ENCODE results near the gene AGBL5. TPM values are rescaled to one million over a fixed set of nuclear protein-coding genes. Genes with fewer than 3 reads are reported as not detected.
"Not testable (repeated sequence)": the region's sequence is repeated elsewhere in the genome, so short reads cannot be mapped to it uniquely, and the experiment has no call there.

AGBL5 gene
- total RNA-seq, 4 donors from 2014 or later, result 12.1 to 14.4 (median 14.3) TPM

DNA sequence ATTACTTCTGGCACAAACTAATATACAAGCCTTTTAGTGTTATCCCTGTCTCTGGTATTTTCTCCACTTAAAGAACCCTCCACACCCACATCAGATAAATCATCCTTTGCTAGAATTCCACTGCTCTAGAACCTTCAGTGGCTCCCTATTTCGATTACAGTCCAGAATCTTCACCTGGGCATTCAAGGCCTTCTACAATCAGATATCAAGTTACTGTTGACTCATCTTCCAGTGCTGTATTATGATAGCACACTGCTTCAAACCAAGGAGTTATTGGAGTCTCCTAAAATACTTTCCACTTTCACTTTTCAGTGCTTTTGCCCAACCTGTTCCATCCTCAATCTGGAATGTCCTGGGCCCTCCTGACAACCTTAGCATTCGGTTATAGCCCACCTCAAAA lies 64.1 kb downstream of the AGBL5 start:
- DNase-seq (ENCODE audit: low spot score in 2 of 2), result no peak
- Histone ChIP-seq H3K36me3 (no peaks in the 10 kb centered on the region), H3K27me3 (peaks cover 0 to 31% of the 10 kb centered on the region in 2 donors), H3K4me1 (peaks cover 0 to 11% (median 3%) of the 10 kb centered on the region in 4 donors), H3K9me3 (no peaks in the 10 kb centered on the region), H3K27ac (no peak overlapping the region), H3K4me3 (no peak overlapping the region)
- no peak for TF ChIP-seq CTCF (IDR thresholded peaks at IDR 0.05)
- TF ChIP-seq EP300 (IDR thresholded peaks at IDR 0.05), result no peak
- TF ChIP-seq POLR2A (IDR thresholded peaks at IDR 0.05), result no peak
- 64 to 65% methylated on average over 2 of the region's 2 CpGs for WGBS, 2 donors

DNA sequence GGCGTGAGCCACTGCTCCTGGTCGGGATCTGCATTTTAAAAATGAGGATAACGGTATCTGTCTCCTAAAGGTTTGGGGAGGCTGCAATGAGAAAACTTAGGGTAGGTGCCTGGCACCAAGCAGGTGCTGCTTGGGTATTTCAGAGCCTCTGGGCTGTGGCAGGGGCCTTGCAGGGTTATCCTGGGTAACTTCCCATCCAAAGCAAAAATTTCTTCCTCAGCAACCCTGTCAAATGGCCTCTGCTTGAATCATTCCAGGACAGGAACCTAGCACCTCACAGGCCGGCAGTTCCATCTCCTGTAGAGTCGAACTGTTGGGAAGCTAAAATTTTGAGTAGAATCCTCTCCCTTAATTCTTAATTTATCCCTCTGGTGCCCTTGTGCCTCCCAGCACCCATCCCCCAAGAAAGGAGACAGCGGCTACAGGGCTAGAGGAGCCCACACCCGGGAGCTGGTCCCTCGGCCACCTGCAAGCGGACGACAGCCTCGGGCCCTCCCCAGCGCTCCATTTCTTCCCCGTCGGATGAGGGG lies 66.6 kb downstream of the AGBL5 start:
- peak overlapping the region; percentile 19 to 54 (median 29) for H3K4me3 ChIP-seq
- no peaks in the 10 kb centered on the region for H3K9me3 ChIP-seq
- no peak for DNase-seq (ENCODE audit: low spot score in 2 of 2)
- TF ChIP-seq POLR2A (IDR thresholded peaks at IDR 0.05), result no peak
- no peak for TF ChIP-seq EP300 (IDR thresholded peaks at IDR 0.05)
- no peak for TF ChIP-seq CTCF (IDR thresholded peaks at IDR 0.05)
- no peaks in the 10 kb centered on the region for H3K36me3 ChIP-seq
- H3K27ac ChIP-seq, result no peak overlapping the region
- peaks cover 0 to 16% (median 4%) of the 10 kb centered on the region in 4 donors for H3K4me1 ChIP-seq
- WGBS, 2 donors, result 25 to 37% methylated on average over 11 to 14 of the region's 14 CpGs
- H3K27me3 ChIP-seq, result peaks cover 0 to 31% of the 10 kb centered on the region in 2 donors

- no peak within 1 kb of the TSS for H3K27ac ChIP-seq
- DNase-seq (ENCODE audit: low spot score in 2 of 2), result no peak
- no peak for TF ChIP-seq EP300 (IDR thresholded peaks at IDR 0.05)
- no peak for TF ChIP-seq POLR2A (IDR thresholded peaks at IDR 0.05)
- no peak for TF ChIP-seq CTCF (IDR thresholded peaks at IDR 0.05)
- H3K4me3 ChIP-seq, result peak within 1 kb of the TSS; percentile 19 to 54 (median 29)
- peaks cover 0 to 31% of the 10 kb centered on the region in 2 donors for H3K27me3 ChIP-seq
- H3K4me1 ChIP-seq, result peaks cover 0 to 21% (median 7%) of the 10 kb centered on the region in 4 donors
- no peaks in the 10 kb centered on the region for H3K36me3 ChIP-seq
- 11 to 12% methylated on average over 18 to 26 of the region's 84 CpGs for WGBS, 2 donors
- H3K9me3 ChIP-seq, result no peaks in the 10 kb centered on the region
These were observed 67.3 kb downstream of the AGBL5 start, which contains the start of gene CGREF1 for GRCh38 chr2:27118525-27119329. CGREF1 (minus strand) TSS chr2:27119128; CDS start chr2:27104366, 14,762 bp downstream.

DNA sequence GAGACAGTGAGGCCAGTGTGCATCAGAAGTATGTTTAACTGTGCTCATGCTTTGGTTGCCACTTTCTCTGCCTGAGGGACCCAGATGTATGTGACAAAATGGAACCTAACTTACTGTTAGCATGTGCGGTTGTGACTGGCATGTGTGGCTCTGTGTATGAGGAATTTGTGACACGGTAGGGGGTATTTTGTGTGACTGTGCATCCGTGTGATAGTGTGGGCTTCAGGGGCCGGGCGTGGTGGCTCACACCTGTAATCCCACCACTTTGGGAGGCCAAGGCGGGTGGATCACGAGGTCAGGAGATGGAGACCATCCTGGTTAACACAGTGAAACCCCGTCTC lies 67.8 kb downstream of the AGBL5 start:
- not testable (repeated sequence) for H3K9me3 ChIP-seq; H3K36me3 ChIP-seq; DNase-seq (ENCODE audit: low spot score in 2 of 2); H3K27ac ChIP-seq
- 78 to 83% methylated on average over 8 of the region's 8 CpGs for WGBS, 2 donors
- Histone ChIP-seq H3K4me1 (peaks cover 0 to 26% (median 9%) of the 10 kb centered on the region in 4 donors), H3K4me3 (peak overlapping the region in 1 of 4 donors; percentile 54), H3K27me3 (peaks cover 0 to 31% of the 10 kb centered on the region in 2 donors)

Other genes with a start within 250 kb of the AGBL5 start
- gene DPYSL5, start 203.5 kb upstream of the AGBL5 start, total RNA-seq, result not detected
- gene MAPRE3, start 81.0 kb upstream of the AGBL5 start, total RNA-seq, result 10 to 100 TPM; 16.6 to 26.4 (median 19.7) TPM
- 10 to 100 TPM; 45.7 to 71.4 (median 53.4) TPM for gene TMEM214, start 18.7 kb upstream of the AGBL5 start, total RNA-seq
- 100 to 1,000 TPM; 111 to 217 (median 166) TPM for gene OST4, start 20.0 kb downstream of the AGBL5 start, total RNA-seq
- 10 to 100 TPM; 56.6 to 95.1 (median 70.1) TPM for gene EMILIN1, start 26.9 kb downstream of the AGBL5 start, total RNA-seq
- gene KHK, start 35.1 kb downstream of the AGBL5 start, total RNA-seq, result 10 to 100 TPM in 2 of 4 donors, 1 to 10 TPM in 2; 5.1 to 12.2 (median 9.1) TPM
- 10 to 100 TPM in 1 of 4 donors, 1 to 10 TPM in 3; 2.8 to 15.9 (median 8.4) TPM for gene CGREF1, start 67.5 kb downstream of the AGBL5 start, total RNA-seq
- under 1 TPM in 3 of 4 donors, not detected in 1; 0.42 to 0.78 (median 0.44) TPM for gene ABHD1, start 72.1 kb downstream of the AGBL5 start, total RNA-seq
- gene PREB, start 83.0 kb downstream of the AGBL5 start, total RNA-seq, result 100 to 1,000 TPM in 1 of 4 donors, 10 to 100 TPM in 3; 54.4 to 114 (median 80.1) TPM
- gene PRR30, start 87.7 kb downstream of the AGBL5 start, total RNA-seq, result not detected
- gene TCF23, start 97.3 kb downstream of the AGBL5 start, total RNA-seq, result not detected
- 100 to 1,000 TPM; 107 to 210 (median 124) TPM for gene ATRAID, start 160.4 kb downstream of the AGBL5 start, total RNA-seq
- gene SLC5A6, start 160.6 kb downstream of the AGBL5 start, total RNA-seq, result 10 to 100 TPM; 19.0 to 50.0 (median 41.5) TPM
- 10 to 100 TPM; 18.6 to 69.6 (median 32.9) TPM for gene CAD, start 165.7 kb downstream of the AGBL5 start, total RNA-seq
- gene SLC30A3, start 211.4 kb downstream of the AGBL5 start, total RNA-seq, result under 1 TPM in 1 of 4 donors, not detected in 3; 0.44 TPM
- gene DNAJC5G, start 223.8 kb downstream of the AGBL5 start, total RNA-seq, result 1 to 10 TPM in 1 of 4 donors, not detected in 3; 2.5 TPM
- gene TRIM54, start 230.8 kb downstream of the AGBL5 start, total RNA-seq, result 1 to 10 TPM in 2 of 4 donors, under 1 TPM in 2; 0.21 to 2.7 (median 1.3) TPM